ENCODE data around the gene SUFU. TPM values are rescaled to one million over a fixed set of nuclear protein-coding genes. Genes with fewer than 3 reads are reported as not detected.
A peak's percentile ranks its signal among the peaks of the same experiment; 100 is the strongest.

Gene SUFU
- total and polyA plus RNA-seq, 10 donors: 2.0 to 21.9 (median 13.0) TPM

GRCh38 chr10:102580230-102580629 lies 76.5 kb downstream of the SUFU start:
- Histone ChIP-seq H3K36me3 (no peaks in the 10 kb centered on the region), H3K9me3 (no peaks in the 10 kb centered on the region), H3K27ac (peak overlapping the region in 4 of 8 donors; percentile 36 to 62 (median 52)), H3K27me3 (replicated peaks in 1 of 7) (no peaks in the 10 kb centered on the region), H3K4me3 (no peak overlapping the region), H3K4me1 (peaks cover 4 to 52% (median 34%) of the 10 kb centered on the region in 6 donors)
- WGBS, 5 donors: 61 to 75% (median 68%) methylated on average over 4 of the region's 4 CpGs
- intact Hi-C loops (cut with DNase I; ENCODE audit: low total_unique reads): loop anchor here (5.0 to 10.0 kb wide), 2 partner anchors 78 to 185 kb away; partner anchors contain the start of genes ACTR1A, NFKB2 and SUFU
- TF ChIP-seq CTCF (IDR thresholded peaks at IDR 0.05 in 8 of 11, conservative IDR thresholded peaks at IDR 0.05 in 3 of 11): no peak
- TF ChIP-seq POLR2A (IDR thresholded peaks at IDR 0.05): no peak
- no peak for TF ChIP-seq POLR2AphosphoS5 (IDR thresholded peaks at IDR 0.05)
- DNase-seq: no peak

- no peak for DNase-seq
- intact Hi-C loops (cut with DNase I; ENCODE audit: low total_unique reads): loop anchor here (5.0 to 10.0 kb wide), 2 partner anchors 79 to 187 kb away; partner anchors contain the start of genes ACTR1A, NFKB2 and SUFU
Measured at GRCh38 chr10:102581401-102581800, 77.6 kb downstream of the SUFU start.

GRCh38 chr10:102581981-102582580 lies 78.3 kb downstream of the SUFU start:
- H3K36me3 ChIP-seq: no peaks in the 10 kb centered on the region
- H3K27ac ChIP-seq: no peak overlapping the region
- no peaks in the 10 kb centered on the region for H3K27me3 ChIP-seq (replicated peaks in 1 of 7)
- WGBS, 5 donors: 70 to 87% (median 76%) methylated on average over 10 of the region's 10 CpGs
- H3K9me3 ChIP-seq: no peaks in the 10 kb centered on the region
- intact Hi-C loops (cut with DNase I; ENCODE audit: low total_unique reads): loop anchor here (5.0 to 10.0 kb wide), 2 partner anchors 80 to 187 kb away; partner anchors contain the start of genes ACTR1A, NFKB2 and SUFU
- H3K4me1 ChIP-seq: peaks cover 4 to 52% (median 34%) of the 10 kb centered on the region in 6 donors
- H3K4me3 ChIP-seq: no peak overlapping the region
- TF ChIP-seq POLR2AphosphoS5 (IDR thresholded peaks at IDR 0.05): no peak
- TF ChIP-seq POLR2A (IDR thresholded peaks at IDR 0.05): no peak
- TF ChIP-seq CTCF (IDR thresholded peaks at IDR 0.05 in 8 of 11, conservative IDR thresholded peaks at IDR 0.05 in 3 of 11): no peak
- no peak for DNase-seq

More at GRCh38 chr10:102581401-102581800, 77.6 kb downstream of the SUFU start:
- Histone ChIP-seq H3K27ac (no peak overlapping the region), H3K27me3 (replicated peaks in 1 of 7) (no peaks in the 10 kb centered on the region), H3K9me3 (no peaks in the 10 kb centered on the region), H3K36me3 (no peaks in the 10 kb centered on the region), H3K4me3 (no peak overlapping the region), H3K4me1 (peaks cover 4 to 52% (median 34%) of the 10 kb centered on the region in 6 donors)
- WGBS, 5 donors: 79 to 92% (median 91%) methylated on average over 5 to 8 of the region's 8 CpGs
- TF ChIP-seq POLR2AphosphoS5 (IDR thresholded peaks at IDR 0.05) (no peak), CTCF (IDR thresholded peaks at IDR 0.05 in 8 of 11, conservative IDR thresholded peaks at IDR 0.05 in 3 of 11) (no peak), POLR2A (IDR thresholded peaks at IDR 0.05) (no peak)

Measured in spleen (tissue), 11 donors.